Posterior vena cava (tissue), 2 donors: ENCODE measurements around the gene IL21R. TPM values are rescaled to one million over a fixed set of nuclear protein-coding genes. Genes with fewer than 3 reads are reported as not detected.
A peak's percentile ranks its signal among the peaks of the same experiment; 100 is the strongest.
"Not testable (repeated sequence)": the region's sequence is repeated elsewhere in the genome, so short reads cannot be mapped to it uniquely, and the experiment has no call there.

Experiments used
- DNase-seq: peaks from one replicate; pipeline ENCODE4 v3.0.0-alpha.2; 2020; ENCODE audit warnings: low spot score
- intact Hi-C, 2 donors: fragments of 100-400 bp; cut with DNase I; formaldehyde crosslinking; loops; one replicate each; pipeline versions ENCODE4 v1.14.1 to v1.14.2; 2022 to 2023
- total RNA-seq, 2 donors: library from RNA; stranded (reverse); fragmentation: NEBNext Ultra II Directional; extraction: Animal tissue kit (Norgen Biotek cat#: 25700); gene quantifications; one replicate each; pipeline ENCODE4 v1.2.1, GENCODE V29; 2021
- donor health status: DM: yes; HTN: yes; CAD: no.
- donor health status: DM: yes; HTN: yes; CAD: no.

The IL21R gene
- total RNA-seq, 2 donors from 2014 or later, result 0.24 to 0.56 TPM

DNA sequence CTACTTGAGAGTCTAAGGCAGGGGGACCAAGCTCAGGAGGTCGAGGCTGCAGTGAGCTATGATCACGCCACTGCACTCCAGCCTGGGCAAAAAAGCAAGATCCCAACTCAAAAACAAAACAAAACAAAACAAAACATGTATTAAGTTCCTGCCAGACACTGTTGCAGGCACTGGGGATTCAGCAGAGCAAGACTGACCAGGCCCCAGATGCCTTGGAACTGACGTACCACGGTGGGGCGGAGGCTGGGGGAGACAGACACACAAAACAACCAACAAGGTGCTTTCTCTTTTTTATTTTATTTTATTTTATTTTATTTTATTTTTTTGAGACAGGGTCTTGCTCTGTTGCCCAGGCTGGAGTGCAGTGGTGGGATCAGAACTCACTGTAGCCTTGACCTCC lies 33.2 kb downstream of the IL21R start:
- intact Hi-C loops, result not testable (repeated sequence)
- DNase-seq, result peak; percentile 37

DNA sequence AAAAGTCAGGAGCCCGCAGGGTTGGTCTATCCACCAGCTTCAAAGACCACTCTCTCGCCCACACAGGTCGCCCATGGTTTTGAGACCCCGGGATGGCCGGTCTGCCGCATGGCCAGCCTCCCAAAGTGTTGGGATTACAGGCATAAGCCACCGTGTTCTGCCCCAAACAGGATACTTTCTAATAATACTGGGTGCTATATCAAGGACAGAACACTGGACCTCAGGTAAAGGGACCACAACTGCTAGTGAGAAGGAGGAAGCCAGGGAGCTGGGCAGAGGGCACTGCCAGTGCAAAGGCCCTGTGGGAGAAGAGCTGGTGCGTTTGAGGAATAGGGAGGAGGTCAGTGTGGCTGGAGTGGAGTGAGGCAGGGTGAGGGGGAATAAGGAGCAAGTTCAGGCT lies 34.1 kb downstream of the IL21R start:
- intact Hi-C loops, result no loop called here
- peak; percentile 19 for DNase-seq

DNA sequence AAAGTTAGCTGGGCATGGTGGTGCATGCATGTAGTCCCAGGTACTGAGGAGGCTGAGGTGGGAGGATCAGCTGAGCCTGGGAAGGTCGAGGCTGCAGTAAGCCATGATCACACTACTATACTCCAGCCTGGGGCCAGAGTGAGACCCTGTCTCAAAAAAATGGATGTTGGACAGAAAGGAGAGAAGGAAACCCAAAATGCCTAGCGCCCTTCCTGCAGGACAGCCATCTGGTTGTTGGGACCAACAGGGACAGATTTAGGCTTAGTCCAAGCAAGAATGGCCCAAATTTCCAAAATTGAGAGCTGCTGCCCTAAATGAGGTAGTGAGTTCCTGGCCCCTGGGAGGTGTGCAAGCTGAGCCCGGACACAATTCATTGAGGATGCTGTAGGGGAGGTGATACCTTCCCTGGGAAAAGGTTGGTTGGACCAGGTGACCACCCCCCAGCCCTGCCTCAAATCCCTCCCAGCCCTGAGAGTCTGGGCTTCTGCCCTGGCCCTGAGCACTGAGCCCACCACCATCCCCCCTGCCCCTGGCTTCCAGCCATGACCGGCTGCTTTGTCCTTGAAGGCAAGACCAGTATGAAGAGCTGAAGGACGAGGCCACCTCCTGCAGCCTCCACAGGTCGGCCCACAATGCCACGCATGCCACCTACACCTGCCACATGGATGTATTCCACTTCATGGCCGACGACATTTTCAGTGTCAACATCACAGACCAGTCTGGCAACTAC lies 35.1 kb downstream of the IL21R start:
- DNase-seq, result peak; percentile 53

DNA sequence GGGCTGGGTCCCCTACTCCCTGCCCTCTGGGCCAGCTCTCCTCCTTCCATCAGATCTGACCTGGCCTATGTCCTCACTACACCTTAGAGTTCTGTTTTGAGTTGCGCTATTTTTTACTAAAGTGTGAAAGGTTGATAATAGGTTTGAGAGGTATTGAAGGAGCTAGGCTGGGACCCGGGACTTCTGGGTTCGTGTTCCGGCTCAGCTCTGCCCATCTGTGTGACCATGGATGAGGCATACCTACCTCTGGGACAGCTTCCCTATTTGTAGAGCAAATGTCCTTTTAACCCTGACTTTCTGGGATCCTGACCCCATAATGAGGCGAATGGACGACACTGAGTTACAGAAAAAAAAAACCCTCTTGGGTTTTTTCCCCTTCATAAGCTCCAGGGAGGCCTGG lies 36.0 kb downstream of the IL21R start:
- no peak for DNase-seq
- intact Hi-C loops, result no loop called here

More for the DNA sequence above, 35.1 kb downstream of the IL21R start:
- intact Hi-C loops, result no loop called here

DNA sequence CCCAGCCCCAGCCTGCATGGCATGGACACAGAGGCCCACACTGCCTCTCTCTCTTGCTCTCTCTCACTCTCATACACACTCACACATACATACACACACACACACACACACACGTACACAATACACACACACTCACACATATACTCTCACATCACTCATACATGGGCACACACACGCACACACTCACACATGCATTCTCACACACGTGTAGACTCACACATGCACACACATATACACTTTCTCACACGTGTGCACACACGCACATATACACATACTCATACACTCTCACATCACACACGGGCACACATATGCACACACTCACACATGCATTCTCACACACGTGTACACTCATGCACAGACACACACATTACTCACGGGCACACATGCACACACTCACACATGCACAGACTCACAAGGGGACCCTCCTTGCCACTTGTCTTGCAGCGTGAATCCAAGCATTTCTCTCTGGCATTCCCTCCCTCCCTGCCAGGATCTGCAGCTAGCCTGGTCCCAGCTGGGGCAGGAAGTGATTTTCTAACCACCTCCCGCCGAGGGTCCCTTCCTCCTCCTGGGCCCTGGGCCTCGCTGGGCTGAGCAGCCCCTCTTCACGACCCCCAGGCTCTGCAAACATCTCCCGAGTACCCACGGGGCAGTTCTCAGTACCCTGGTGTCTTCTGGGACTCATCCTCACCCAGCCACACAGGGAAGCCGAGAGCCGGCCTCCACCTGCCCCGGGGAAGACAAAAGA lies 37.5 kb downstream of the IL21R start:
- intact Hi-C loops, result no loop called here
- peak; percentile 64 for DNase-seq

DNA sequence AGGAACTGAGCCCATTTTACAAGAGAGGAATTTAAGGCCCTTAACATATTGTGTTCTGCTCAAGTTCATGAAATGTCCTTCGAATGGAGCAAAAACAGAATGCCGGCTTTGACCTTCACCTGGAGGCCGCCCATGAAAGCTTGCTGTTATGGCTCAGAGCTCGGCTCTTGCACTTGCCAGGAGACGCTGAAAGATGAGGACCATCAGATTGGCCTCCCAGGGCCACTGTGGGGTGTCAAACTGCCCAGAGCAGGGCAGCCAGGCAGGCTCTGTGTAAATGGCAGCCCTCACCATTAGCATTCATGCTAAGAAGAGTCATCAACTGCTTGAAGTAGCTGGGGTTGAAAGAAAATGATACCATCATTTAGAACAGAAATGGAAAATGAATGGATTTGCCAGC lies 39.3 kb downstream of the IL21R start:
- peak; percentile 18 for DNase-seq
- intact Hi-C loops, result no loop called here

DNA sequence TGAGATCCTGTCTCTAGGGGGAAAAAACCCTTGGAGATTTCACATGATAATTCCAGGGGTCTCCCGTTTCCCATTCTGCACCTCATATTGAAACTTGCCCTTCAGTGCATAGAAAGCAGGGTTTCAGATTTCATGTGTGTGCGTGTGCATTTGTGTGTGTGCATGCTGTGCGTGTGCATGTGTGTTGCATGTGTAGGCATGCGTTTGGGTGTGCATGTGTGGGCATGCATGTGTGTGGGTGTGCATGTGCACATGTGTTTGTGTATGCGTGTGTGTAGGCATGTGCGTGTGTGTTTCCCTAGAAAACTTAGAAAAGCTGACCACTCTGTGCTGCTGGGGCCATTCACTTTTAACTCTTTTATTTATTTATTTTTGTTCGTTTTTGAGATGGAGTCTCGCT lies 40.0 kb downstream of the IL21R start:
- intact Hi-C loops, result no loop called here
- peak; percentile 45 for DNase-seq

DNA sequence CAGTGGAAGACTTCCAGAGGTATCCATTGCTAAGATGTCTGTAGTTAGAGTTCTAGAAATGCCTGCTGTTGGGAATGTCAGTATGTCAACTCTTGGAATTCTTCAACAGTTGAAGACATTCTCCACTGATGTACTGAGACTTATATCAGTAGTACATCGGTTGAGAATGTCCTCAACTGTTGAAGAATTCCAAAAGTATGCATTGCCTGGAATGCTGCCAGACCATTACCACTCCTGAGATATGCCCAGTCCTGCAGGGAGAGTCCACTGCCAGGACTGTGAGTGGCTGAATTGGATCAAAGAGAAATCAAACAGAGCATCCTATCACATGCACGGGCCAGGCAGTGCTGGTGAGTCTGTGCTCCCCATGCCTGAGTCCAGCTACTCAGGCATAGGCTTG lies 42.0 kb downstream of the IL21R start:
- DNase-seq, result no peak
- intact Hi-C loops, result no loop called here

DNA sequence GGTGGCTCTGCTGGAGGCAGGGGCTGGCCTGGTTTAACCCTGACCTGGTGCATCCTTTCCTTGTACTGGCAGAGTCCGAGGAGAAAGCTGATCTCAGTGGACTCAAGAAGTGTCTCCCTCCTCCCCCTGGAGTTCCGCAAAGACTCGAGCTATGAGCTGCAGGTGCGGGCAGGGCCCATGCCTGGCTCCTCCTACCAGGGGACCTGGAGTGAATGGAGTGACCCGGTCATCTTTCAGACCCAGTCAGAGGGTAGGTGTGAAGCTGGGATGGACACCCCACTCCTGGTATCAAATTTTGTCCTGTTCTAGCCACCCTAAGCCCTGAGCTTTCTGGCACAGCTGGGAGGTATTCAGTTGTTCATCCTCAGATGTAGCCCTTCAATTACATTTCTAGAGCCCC lies 42.5 kb downstream of the IL21R start:
- intact Hi-C loops, result no loop called here
- DNase-seq, result peak; percentile 40

DNA sequence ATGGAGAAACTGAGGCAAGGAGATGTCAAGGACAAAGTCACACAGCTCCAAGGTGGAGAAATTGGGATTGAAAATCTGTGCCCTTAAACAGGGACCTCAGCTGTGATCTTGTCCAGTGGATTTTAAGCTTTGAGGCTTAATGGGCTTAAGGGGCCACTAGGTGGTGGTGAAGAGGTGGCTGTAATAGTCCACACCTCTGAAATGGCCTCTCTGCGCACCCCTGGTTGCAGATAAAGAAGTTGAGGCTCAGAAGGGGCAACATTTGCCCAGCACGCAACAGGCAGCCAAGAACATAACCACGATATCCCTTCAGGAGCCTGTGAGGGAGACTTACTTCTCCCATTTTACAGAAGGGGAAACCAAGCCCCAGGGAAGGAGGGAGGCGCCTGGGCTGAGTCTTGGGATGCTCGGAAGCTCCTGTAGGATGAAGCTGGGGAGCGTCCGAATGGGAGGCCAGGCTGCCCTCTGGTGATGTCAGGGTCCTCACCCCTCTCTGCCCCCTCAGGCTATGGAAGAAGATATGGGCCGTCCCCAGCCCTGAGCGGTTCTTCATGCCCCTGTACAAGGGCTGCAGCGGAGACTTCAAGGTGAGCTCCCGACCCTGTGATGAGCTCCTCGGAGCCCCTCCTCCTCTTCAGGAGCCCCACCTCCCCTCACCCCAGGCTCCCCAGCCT lies 43.7 kb downstream of the IL21R start:
- peak; percentile 52 for DNase-seq
- intact Hi-C loops, result no loop called here

DNA sequence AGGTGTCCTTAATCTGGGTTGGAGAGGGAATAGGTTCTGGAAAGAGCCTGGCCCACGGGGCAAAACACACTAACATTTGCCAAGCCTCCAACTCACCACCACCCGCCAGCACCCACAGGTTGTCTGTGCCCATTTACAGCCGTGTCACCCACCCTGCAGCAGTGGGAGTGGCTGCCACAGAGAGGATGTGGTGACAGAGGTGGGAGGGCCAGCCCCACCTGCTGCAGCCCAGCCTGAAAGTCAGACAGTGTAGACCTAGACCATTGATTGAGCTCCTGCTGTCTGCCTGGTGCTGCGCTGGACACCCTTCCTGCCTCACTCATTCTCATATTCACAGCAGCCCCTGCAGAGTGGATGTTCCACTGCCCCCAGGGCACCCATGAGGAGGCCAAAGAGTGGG lies 44.7 kb downstream of the IL21R start:
- DNase-seq, result peak; percentile 70
- intact Hi-C loops, result no loop called here

DNA sequence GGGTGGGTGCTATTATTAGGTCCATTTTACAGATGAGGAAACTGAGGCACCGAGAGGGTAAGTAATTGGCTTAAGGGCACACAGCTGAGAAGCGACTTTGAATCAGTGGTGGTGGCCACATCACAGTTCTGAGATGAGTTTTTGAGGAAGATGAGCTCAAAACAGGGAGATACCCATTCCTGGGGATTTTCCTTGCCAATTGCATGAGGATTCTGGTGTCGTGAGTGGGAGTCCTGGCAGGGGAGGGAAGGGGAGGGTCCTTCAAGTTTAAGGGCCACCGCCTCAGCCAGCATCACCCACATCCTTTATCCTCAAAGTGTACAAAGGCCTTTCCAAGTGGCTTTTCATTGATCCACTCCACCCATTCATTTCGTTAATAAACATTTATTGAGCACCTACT lies 45.3 kb downstream of the IL21R start:
- intact Hi-C loops, result no loop called here
- DNase-seq, result peak; percentile 16

DNA sequence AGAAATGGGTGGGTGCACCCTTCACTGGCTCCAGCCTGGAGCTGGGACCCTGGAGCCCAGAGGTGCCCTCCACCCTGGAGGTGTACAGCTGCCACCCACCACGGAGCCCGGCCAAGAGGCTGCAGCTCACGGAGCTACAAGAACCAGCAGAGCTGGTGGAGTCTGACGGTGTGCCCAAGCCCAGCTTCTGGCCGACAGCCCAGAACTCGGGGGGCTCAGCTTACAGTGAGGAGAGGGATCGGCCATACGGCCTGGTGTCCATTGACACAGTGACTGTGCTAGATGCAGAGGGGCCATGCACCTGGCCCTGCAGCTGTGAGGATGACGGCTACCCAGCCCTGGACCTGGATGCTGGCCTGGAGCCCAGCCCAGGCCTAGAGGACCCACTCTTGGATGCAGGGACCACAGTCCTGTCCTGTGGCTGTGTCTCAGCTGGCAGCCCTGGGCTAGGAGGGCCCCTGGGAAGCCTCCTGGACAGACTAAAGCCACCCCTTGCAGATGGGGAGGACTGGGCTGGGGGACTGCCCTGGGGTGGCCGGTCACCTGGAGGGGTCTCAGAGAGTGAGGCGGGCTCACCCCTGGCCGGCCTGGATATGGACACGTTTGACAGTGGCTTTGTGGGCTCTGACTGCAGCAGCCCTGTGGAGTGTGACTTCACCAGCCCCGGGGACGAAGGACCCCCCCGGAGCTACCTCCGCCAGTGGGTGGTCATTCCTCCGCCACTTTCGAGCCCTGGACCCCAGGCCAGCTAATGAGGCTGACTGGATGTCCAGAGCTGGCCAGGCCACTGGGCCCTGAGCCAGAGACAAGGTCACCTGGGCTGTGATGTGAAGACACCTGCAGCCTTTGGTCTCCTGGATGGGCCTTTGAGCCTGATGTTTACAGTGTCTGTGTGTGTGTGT lies 46.8 kb downstream of the IL21R start:
- no peak for DNase-seq
- intact Hi-C loops, result no loop called here

DNA sequence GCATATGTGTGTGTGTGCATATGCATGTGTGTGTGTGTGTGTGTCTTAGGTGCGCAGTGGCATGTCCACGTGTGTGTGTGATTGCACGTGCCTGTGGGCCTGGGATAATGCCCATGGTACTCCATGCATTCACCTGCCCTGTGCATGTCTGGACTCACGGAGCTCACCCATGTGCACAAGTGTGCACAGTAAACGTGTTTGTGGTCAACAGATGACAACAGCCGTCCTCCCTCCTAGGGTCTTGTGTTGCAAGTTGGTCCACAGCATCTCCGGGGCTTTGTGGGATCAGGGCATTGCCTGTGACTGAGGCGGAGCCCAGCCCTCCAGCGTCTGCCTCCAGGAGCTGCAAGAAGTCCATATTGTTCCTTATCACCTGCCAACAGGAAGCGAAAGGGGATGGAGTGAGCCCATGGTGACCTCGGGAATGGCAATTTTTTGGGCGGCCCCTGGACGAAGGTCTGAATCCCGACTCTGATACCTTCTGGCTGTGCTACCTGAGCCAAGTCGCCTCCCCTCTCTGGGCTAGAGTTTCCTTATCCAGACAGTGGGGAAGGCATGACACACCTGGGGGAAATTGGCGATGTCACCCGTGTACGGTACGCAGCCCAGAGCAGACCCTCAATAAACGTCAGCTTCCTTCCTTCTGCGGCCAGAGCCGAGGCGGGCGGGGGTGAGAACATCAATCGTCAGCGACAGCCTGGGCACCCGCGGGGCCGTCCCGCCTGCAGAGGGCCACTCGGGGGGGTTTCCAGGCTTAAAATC lies 47.6 kb downstream of the IL21R start:
- intact Hi-C loops, result loop anchor here (10.0 kb wide), 4 partner anchors 215 to 295 kb away; no protein-coding TSS in a partner anchor

DNA sequence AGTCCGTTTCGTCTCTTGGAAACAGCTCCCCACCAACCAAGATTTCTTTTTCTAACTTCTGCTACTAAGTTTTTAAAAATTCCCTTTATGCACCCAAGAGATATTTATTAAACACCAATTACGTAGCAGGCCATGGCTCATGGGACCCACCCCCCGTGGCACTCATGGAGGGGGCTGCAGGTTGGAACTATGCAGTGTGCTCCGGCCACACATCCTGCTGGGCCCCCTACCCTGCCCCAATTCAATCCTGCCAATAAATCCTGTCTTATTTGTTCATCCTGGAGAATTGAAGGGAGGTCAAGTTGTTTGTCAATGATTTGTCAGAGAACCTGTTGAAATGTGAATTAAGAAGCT lies 48.2 kb downstream of the IL21R start:
- no peak for DNase-seq
- intact Hi-C loops, result loop anchor here (10.0 kb wide), 4 partner anchors 215 to 295 kb away; no protein-coding TSS in a partner anchor

More for the DNA sequence above, 47.6 kb downstream of the IL21R start:
- DNase-seq, result no peak

DNA sequence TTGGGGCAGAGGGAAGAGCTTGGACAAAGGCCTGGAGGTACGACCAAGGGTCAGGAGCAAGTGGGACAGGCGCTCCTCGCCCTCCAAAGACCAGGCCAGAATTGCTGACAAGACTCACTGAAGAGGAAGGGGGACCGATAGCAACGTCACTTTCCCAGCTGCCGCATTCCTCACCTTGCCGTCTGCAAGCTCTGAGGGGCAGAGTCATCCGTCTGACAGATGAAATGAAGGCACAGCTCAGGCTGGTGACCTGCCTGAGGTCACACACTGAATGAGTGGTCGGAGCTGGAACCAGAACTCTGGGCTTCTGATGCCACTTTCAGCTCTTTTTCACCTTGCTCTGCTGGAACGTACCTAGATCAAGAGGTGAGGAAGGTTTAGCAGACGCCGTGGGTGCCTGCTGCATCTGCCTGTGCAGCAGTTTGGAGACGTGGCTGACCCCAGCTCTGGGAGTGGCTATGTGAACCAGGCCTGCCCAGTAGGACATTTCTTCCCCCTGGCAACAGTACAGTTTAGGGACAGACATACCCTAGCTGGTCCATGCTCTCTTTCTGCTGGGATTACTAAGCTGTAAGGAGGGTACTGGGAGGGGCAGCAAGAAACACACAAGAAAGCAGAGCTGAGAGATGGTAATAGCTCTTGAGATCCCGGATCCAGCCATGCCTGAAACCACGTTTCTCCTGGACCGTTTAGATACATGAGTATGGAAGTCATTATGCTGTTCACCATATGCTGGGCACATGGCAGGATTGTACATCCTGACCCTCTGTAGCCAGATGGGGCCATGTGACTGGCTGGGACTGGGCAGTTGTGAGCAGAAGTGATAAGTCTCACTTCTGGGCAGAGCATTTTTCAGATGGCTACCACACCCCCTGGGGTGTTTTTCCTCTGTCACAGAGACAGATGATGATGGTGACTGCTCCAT lies 50.9 kb downstream of the IL21R start:
- no peak for DNase-seq
- intact Hi-C loops, result loop anchor here (10.0 kb wide), 4 partner anchors 218 to 298 kb away; no protein-coding TSS in a partner anchor

DNA sequence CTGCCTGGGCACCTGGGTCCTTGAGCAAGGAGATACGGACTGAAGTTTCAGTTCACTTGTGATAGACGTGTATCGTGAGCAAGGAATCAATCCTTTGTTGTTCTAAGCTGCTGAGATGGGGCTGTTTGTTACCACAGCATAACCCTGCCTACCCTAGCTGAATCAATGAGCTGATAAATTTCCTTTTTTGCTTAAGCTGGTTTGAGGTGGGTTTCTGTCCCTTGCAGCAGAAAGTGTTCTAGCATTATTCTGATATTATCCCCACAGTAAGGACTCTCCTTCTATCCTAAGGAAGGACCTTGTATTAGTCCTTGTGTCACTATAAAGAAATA lies 51.5 kb downstream of the IL21R start:
- intact Hi-C loops, result loop anchor here (10.0 kb wide), 4 partner anchors 219 to 299 kb away; no protein-coding TSS in a partner anchor
- no peak for DNase-seq
